Panc1 (cell line): ENCODE measurements around the gene ZNF619. TPM values are rescaled to one million over a fixed set of nuclear protein-coding genes. Genes with fewer than 3 reads are reported as not detected.
A peak's percentile ranks its signal among the peaks of the same experiment; 100 is the strongest.

Experiments
- ATAC-seq: fragments of 200-7000 bp; cut with Tn5 transposase; 2 replicates; pipeline ENCODE4 v1.9.1; 2020; ENCODE audit warnings: mild to moderate bottlenecking, moderate library complexity
- BruUV-seq: library from RNA; stranded (reverse); fragments of 400-500 nt; replicated peaks from 2 replicates; lab custom pipeline; 2021; lab: Mats Ljungman, UMichigan
- CTCF ChIA-PET: fragments of 300-600 bp; sonication (Branson Sonifier 250); formaldehyde crosslinking; loops from one replicate; lab custom pipeline; 2022; ENCODE audit warnings: antibody characterized with exemption; lab: Charles Lee
- POLR2A ChIA-PET: fragments of 300-600 bp; sonication (Branson Sonifier 250); formaldehyde crosslinking; loops from one replicate; lab custom pipeline; 2022; ENCODE audit warnings: antibody characterized with exemption; lab: Charles Lee
- DNase-seq: peaks from one replicate; pipeline ENCODE4 v3.0.0-alpha.2; 2010; ENCODE audit warnings: low read depth, low spot score
- H3K27ac ChIP-seq: 2 replicates; pipeline ENCODE4 v1.5.1; 2011; ENCODE audit warnings: mild to moderate bottlenecking, low read length, inconsistent platforms
- H3K27me3 ChIP-seq: fragments of 200-500 bp; sonication (Bioruptor generic); 2 replicates; pipeline ENCODE4 v1.6.0; 2014; ENCODE audit warnings: low read length, inconsistent platforms; ENCODE audit not compliant: control insufficient read depth, insufficient read depth
- H3K36me3 ChIP-seq: fragments of 200-500 bp; sonication (Bioruptor generic); 2 replicates; pipeline ENCODE4 v1.5.1; 2014; ENCODE audit warnings: inconsistent platforms, mild to moderate bottlenecking, low read length, moderate library complexity; ENCODE audit not compliant: control insufficient read depth, insufficient read depth
- H3K4me1 ChIP-seq: 2 replicates; pipeline ENCODE4 v1.5.1; 2011; ENCODE audit warnings: inconsistent platforms, mild to moderate bottlenecking, low read length, moderate library complexity; ENCODE audit not compliant: control insufficient read depth, insufficient read depth
- H3K4me3 ChIP-seq, 2 experiments: 2 replicates each; pipeline ENCODE4 v1.5.1; 2011 to 2012; ENCODE audit warnings: low read depth in 2 of 2, low read length in 2 of 2, mild to moderate bottlenecking in 2 of 2, inconsistent platforms in 1 of 2, moderate library complexity in 1 of 2
- H3K9me3 ChIP-seq: fragments of 200-500 bp; sonication (Bioruptor generic); 2 replicates; pipeline ENCODE4 v1.5.1; 2014; ENCODE audit warnings: low read depth, mild to moderate bottlenecking, inconsistent platforms, low read length, moderate library complexity; ENCODE audit not compliant: control insufficient read depth, insufficient read depth
- POLR2AphosphoS5 ChIP-seq: IDR thresholded peaks from 2 replicates; pipeline ENCODE4 v1.6.1; 2012; ENCODE audit warnings: mild to moderate bottlenecking, low read depth, low read length, moderate library complexity
- SIN3A ChIP-seq: IDR thresholded peaks from 2 replicates; pipeline ENCODE4 v1.6.1; 2012; ENCODE audit warnings: low read depth, mild to moderate bottlenecking, low read length, moderate library complexity, borderline replicate concordance; ENCODE audit not compliant: insufficient read depth
- TCF7L2 ChIP-seq: IDR thresholded peaks from 2 replicates; pipeline ENCODE4 v1.6.1; 2011; ENCODE audit warnings: mild to moderate bottlenecking, low read depth, low read length, inconsistent platforms
- in situ Hi-C: cut with HindIII; loops from 2 replicates; pipeline ENCODE4 v1.10.0; 2016; ENCODE audit warnings: low sequenced_read_pairs, low pct_unique_long_range_greater_than_20kb
- intact Hi-C: fragments of 100-400 bp; cut with micrococcal nuclease; formaldehyde crosslinking; loops from one replicate; pipeline ENCODE4 v1.10.0; 2022; ENCODE audit not compliant: unreplicated experiment
- total RNA-seq: library from RNA; stranded (reverse); gene quantifications from one replicate; pipeline ENCODE4 v1.2.1, GENCODE V29; 2021; ENCODE audit not compliant: unreplicated experiment
- TF ChIP-seq, protein P1 (sequence below): fragments of 450-650 bp; IDR thresholded peaks from 2 replicates; pipeline ENCODE4 v1.5.1; 2017; ENCODE audit warnings: mild to moderate bottlenecking
- TF ChIP-seq, protein P2 (sequence below), 2 experiments: IDR thresholded peaks; 2 replicates each; pipeline ENCODE4 v1.6.1; 2011 to 2012; ENCODE audit warnings: low read depth in 2 of 2, control low read depth in 1 of 2, low read length in 1 of 2, mild to moderate bottlenecking in 1 of 2, moderate library complexity in 1 of 2; ENCODE audit not compliant: insufficient read depth in 1 of 2

Gene ZNF619
- total RNA-seq, 1 experiment from 2014 or later: 1.3 TPM

DNA sequence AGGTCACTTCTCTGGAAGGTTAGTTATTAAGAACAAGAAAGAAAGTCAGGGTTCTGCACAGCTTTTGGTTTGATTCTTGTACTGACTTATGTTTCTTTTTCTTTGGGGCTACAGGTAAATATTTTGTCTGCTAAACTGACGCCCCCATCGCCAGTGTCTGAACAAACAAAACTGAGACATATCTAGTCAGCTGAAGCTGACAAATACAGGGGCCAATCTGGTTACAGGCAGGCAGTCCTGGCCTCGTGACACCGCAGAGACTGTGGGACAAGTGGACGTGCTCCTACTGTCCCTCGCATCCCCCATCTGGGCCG, 24.4 kb upstream of the ZNF619 start:
- H3K36me3 ChIP-seq: peaks cover under 1% of the 10 kb centered on the region; the same call in 1 of the 2 replicates
- ChIA-PET CTCF (no interaction called here), POLR2A (no interaction called here)
- ATAC-seq: no peak
- no peaks in the 10 kb centered on the region for H3K9me3 ChIP-seq
- H3K27ac ChIP-seq: peak overlapping the region; percentile 88
- intact Hi-C loops (loop anchor here (5.0 kb wide), 1 partner anchor 125 kb away; no protein-coding TSS in a partner anchor), in situ Hi-C loops (no loop called here)
- DNase-seq: no peak
- BruUV-seq: no TSS peak
- peak overlapping the region; percentile 78 to 81 for H3K4me3 ChIP-seq
- TF ChIP-seq, protein P1, sequence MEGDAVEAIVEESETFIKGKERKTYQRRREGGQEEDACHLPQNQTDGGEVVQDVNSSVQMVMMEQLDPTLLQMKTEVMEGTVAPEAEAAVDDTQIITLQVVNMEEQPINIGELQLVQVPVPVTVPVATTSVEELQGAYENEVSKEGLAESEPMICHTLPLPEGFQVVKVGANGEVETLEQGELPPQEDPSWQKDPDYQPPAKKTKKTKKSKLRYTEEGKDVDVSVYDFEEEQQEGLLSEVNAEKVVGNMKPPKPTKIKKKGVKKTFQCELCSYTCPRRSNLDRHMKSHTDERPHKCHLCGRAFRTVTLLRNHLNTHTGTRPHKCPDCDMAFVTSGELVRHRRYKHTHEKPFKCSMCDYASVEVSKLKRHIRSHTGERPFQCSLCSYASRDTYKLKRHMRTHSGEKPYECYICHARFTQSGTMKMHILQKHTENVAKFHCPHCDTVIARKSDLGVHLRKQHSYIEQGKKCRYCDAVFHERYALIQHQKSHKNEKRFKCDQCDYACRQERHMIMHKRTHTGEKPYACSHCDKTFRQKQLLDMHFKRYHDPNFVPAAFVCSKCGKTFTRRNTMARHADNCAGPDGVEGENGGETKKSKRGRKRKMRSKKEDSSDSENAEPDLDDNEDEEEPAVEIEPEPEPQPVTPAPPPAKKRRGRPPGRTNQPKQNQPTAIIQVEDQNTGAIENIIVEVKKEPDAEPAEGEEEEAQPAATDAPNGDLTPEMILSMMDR: no peak
- TF ChIP-seq TCF7L2 (no peak), SIN3A (no peak), POLR2AphosphoS5 (no peak)
- TF ChIP-seq, protein P2, sequence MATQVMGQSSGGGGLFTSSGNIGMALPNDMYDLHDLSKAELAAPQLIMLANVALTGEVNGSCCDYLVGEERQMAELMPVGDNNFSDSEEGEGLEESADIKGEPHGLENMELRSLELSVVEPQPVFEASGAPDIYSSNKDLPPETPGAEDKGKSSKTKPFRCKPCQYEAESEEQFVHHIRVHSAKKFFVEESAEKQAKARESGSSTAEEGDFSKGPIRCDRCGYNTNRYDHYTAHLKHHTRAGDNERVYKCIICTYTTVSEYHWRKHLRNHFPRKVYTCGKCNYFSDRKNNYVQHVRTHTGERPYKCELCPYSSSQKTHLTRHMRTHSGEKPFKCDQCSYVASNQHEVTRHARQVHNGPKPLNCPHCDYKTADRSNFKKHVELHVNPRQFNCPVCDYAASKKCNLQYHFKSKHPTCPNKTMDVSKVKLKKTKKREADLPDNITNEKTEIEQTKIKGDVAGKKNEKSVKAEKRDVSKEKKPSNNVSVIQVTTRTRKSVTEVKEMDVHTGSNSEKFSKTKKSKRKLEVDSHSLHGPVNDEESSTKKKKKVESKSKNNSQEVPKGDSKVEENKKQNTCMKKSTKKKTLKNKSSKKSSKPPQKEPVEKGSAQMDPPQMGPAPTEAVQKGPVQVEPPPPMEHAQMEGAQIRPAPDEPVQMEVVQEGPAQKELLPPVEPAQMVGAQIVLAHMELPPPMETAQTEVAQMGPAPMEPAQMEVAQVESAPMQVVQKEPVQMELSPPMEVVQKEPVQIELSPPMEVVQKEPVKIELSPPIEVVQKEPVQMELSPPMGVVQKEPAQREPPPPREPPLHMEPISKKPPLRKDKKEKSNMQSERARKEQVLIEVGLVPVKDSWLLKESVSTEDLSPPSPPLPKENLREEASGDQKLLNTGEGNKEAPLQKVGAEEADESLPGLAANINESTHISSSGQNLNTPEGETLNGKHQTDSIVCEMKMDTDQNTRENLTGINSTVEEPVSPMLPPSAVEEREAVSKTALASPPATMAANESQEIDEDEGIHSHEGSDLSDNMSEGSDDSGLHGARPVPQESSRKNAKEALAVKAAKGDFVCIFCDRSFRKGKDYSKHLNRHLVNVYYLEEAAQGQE (IDR thresholded peaks at IDR 0.05; ENCODE audit: insufficient read depth in 1 of 2, low read depth in 2 of 2, low read length in 1 of 2): no peak
- peaks cover 11% of the 10 kb centered on the region for H3K4me1 ChIP-seq
- no peaks in the 10 kb centered on the region for H3K27me3 ChIP-seq

DNA sequence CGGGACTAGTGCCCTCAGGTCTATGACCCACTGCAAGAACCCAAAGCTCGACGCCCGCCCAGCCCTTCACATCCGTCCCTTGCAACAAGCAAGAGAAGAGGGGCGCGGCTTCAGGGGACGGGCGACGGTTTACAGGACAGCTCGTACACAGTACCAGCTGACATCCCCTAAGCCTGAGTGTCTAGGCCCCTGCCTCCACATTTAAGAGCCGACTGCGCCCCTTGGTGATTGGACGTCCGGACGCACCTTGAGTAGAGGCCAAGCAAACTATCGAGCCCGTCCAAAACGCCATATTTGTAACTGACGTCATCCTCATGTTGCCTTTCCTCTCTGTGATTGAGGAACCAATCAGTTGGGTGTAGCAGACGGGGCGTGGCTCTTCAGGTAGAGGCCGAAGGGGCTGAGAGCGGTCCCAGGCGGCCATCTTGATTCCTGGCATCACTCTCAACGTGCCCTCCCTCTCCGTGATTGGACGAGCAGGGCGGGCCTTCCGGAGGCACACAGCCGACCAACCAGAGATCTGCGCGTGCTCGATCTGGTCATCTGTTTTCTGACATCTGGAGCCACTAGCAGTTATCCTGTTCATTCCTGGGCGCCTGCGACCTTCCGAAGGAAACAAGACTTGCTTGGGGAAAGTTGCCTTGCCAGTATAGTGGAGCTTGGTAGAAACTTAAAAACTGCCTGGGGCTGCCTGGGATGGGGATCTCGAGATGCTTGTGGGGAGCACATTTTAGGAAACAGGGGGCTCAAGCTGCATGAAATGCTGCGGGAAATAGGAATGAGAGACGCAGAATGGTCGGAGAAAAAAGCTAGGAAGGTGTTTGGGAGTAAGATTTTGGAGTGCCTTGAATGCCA, 23.8 kb upstream of the ZNF619 start:
- Histone ChIP-seq H3K27me3 (no peaks in the 10 kb centered on the region), H3K9me3 (no peaks in the 10 kb centered on the region), H3K27ac (peak overlapping the region; percentile 88), H3K4me1 (peaks cover 12% of the 10 kb centered on the region), H3K36me3 (peaks cover 7% of the 10 kb centered on the region), H3K4me3 (peak overlapping the region; percentile 78 to 81)
- TF ChIP-seq TCF7L2 (no peak), POLR2AphosphoS5 (peak; percentile 40; the same call in 1 of the 2 replicates), SIN3A (peak; percentile 64; the same call in 1 of the 2 replicates)
- TF ChIP-seq, protein P1: no peak
- TF ChIP-seq, protein P2 (IDR thresholded peaks at IDR 0.05; ENCODE audit: insufficient read depth in 1 of 2, low read depth in 2 of 2, low read length in 1 of 2): no peak
- ATAC-seq: peak; percentile 98
- POLR2A ChIA-PET: no interaction called here
- CTCF ChIA-PET: no interaction called here
- DNase-seq: peak; percentile 87
- in situ Hi-C loops: no loop called here
- BruUV-seq: no TSS peak
- intact Hi-C loops: loop anchor here (5.0 kb wide), 1 partner anchor 126 kb away; no protein-coding TSS in a partner anchor
